ENCODE measurements around the gene TEF.
A peak's percentile ranks its signal among the peaks of the same experiment; 100 is the strongest.

The TEF gene

GRCh38 chr22:41442240-41442792, 60.6 kb downstream of the TEF start:
- peak overlapping the region; percentile 21; the same call in 1 of the 2 replicates for H3K27ac ChIP-seq
- TF ChIP-seq, protein P1, sequence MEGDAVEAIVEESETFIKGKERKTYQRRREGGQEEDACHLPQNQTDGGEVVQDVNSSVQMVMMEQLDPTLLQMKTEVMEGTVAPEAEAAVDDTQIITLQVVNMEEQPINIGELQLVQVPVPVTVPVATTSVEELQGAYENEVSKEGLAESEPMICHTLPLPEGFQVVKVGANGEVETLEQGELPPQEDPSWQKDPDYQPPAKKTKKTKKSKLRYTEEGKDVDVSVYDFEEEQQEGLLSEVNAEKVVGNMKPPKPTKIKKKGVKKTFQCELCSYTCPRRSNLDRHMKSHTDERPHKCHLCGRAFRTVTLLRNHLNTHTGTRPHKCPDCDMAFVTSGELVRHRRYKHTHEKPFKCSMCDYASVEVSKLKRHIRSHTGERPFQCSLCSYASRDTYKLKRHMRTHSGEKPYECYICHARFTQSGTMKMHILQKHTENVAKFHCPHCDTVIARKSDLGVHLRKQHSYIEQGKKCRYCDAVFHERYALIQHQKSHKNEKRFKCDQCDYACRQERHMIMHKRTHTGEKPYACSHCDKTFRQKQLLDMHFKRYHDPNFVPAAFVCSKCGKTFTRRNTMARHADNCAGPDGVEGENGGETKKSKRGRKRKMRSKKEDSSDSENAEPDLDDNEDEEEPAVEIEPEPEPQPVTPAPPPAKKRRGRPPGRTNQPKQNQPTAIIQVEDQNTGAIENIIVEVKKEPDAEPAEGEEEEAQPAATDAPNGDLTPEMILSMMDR (conservative IDR thresholded peaks at IDR 0.05) = no peak

- H3K27ac ChIP-seq = peak overlapping the region; percentile 100
- TF ChIP-seq, protein P1 (conservative IDR thresholded peaks at IDR 0.05) = no peak
Measured at GRCh38 chr22:41444360-41445128, 62.8 kb downstream of the TEF start.

GRCh38 chr22:41445129-41446056, 63.7 kb downstream of the TEF start:
- peak overlapping the region; percentile 100 for H3K27ac ChIP-seq

GRCh38 chr22:41446057-41446501, 64.3 kb downstream of the TEF start:
- peak overlapping the region; percentile 100 for H3K27ac ChIP-seq
- TF ChIP-seq, protein P1 (conservative IDR thresholded peaks at IDR 0.05) = no peak

More at GRCh38 chr22:41445129-41446056, 63.7 kb downstream of the TEF start:
- TF ChIP-seq, protein P1 (conservative IDR thresholded peaks at IDR 0.05) = no peak

- peak within 1 kb of the TSS; percentile 100 for H3K27ac ChIP-seq
- TF ChIP-seq, protein P1 (conservative IDR thresholded peaks at IDR 0.05) = no peak
Measured at GRCh38 chr22:41446639-41447434, 65.1 kb downstream of the TEF start, which contains the start of gene TOB2. Gene TOB2, minus strand, starts transcription at chr22:41446801. Its CDS starts 9,456 bp downstream, at chr22:41437345.

GRCh38 chr22:41447435-41448188, 65.9 kb downstream of the TEF start:
- peak overlapping the region; percentile 100 for H3K27ac ChIP-seq
- TF ChIP-seq, protein P1 (conservative IDR thresholded peaks at IDR 0.05) = no peak

Measured in VCaP (cell line).